Progenitor cell of endocrine pancreas (in vitro differentiated cells): Measurements from ENCODE around the gene PPP3R1. TPM values are rescaled to one million over a fixed set of nuclear protein-coding genes. Genes with fewer than 3 reads are reported as not detected.
"Not testable (repeated sequence)": the region's sequence is repeated elsewhere in the genome, so short reads cannot be mapped to it uniquely, and the experiment has no call there.

Experiments
- DNase-seq: peaks from one replicate; pipeline ENCODE4 v3.0.0; 2021; ENCODE audit warnings: low spot score; ENCODE audit not compliant: unreplicated experiment
- H3K27ac Mint-ChIP-seq: 2 replicates; pipeline ENCODE4 v1.8.0; 2021; ENCODE audit warnings: mild to moderate bottlenecking, moderate library complexity, mixed read lengths
- H3K27me3 Mint-ChIP-seq: 2 replicates; pipeline ENCODE4 v1.8.0; 2021; ENCODE audit warnings: mixed read lengths
- H3K36me3 Mint-ChIP-seq: 2 replicates; pipeline ENCODE4 v1.8.0; 2022; ENCODE audit warnings: mixed read lengths; ENCODE audit not compliant: insufficient read depth
- H3K4me1 Mint-ChIP-seq: 2 replicates; pipeline ENCODE4 v1.8.0; 2021; ENCODE audit warnings: low read depth, mixed read lengths
- H3K4me3 Mint-ChIP-seq: 2 replicates; pipeline ENCODE4 v1.8.0; 2021; ENCODE audit warnings: low read depth, mild to moderate bottlenecking, moderate library complexity, mixed read lengths
- H3K9me3 Mint-ChIP-seq: 2 replicates; pipeline ENCODE4 v1.8.0; 2021; ENCODE audit warnings: low read depth, mixed read lengths
- total RNA-seq: library from RNA; stranded (reverse); gene quantifications from 2 replicates; pipeline ENCODE4 v1.2.1, GENCODE V29; 2021
- TF ChIP-seq, protein P1 (sequence below): fragments of 200-600 bp; sonication (generic); IDR thresholded peaks from one replicate; pipeline ENCODE4 v1.5.0; 2021; ENCODE audit warnings: antibody characterized with exemption, mild to moderate bottlenecking; ENCODE audit not compliant: unreplicated experiment

PPP3R1 gene
- total RNA-seq, 1 donor from 2014 or later, result 48.5 TPM

DNA sequence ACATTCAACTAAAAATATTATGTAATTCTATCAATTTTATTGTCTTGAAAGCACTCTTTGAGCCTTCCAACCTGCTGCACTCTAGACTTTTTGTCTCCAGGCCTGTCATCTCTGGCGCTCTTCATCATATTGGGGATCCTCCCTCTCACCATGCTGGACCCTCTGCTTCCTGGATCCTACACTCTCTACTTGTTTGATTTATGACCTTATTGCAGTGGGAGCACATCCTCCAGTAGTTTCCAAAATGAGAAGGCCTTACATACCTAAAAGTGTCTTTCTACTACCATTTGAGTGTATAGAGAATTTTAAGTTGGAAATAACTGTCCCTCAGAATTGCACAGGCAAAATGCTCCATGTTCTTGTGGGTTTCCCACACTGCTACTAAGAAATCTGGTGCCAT, 69.4 kb downstream of the PPP3R1 start:
- DNase-seq, result no peak
- Mint-ChIP-seq H3K27ac (no peak overlapping the region), H3K27me3 (no peaks in the 10 kb centered on the region), H3K36me3 (peaks cover 10% of the 10 kb centered on the region), H3K4me3 (no peak overlapping the region), H3K9me3 (no peaks in the 10 kb centered on the region), H3K4me1 (peaks cover 8% of the 10 kb centered on the region)
- TF ChIP-seq, protein P1, sequence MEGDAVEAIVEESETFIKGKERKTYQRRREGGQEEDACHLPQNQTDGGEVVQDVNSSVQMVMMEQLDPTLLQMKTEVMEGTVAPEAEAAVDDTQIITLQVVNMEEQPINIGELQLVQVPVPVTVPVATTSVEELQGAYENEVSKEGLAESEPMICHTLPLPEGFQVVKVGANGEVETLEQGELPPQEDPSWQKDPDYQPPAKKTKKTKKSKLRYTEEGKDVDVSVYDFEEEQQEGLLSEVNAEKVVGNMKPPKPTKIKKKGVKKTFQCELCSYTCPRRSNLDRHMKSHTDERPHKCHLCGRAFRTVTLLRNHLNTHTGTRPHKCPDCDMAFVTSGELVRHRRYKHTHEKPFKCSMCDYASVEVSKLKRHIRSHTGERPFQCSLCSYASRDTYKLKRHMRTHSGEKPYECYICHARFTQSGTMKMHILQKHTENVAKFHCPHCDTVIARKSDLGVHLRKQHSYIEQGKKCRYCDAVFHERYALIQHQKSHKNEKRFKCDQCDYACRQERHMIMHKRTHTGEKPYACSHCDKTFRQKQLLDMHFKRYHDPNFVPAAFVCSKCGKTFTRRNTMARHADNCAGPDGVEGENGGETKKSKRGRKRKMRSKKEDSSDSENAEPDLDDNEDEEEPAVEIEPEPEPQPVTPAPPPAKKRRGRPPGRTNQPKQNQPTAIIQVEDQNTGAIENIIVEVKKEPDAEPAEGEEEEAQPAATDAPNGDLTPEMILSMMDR, result no peak

DNA sequence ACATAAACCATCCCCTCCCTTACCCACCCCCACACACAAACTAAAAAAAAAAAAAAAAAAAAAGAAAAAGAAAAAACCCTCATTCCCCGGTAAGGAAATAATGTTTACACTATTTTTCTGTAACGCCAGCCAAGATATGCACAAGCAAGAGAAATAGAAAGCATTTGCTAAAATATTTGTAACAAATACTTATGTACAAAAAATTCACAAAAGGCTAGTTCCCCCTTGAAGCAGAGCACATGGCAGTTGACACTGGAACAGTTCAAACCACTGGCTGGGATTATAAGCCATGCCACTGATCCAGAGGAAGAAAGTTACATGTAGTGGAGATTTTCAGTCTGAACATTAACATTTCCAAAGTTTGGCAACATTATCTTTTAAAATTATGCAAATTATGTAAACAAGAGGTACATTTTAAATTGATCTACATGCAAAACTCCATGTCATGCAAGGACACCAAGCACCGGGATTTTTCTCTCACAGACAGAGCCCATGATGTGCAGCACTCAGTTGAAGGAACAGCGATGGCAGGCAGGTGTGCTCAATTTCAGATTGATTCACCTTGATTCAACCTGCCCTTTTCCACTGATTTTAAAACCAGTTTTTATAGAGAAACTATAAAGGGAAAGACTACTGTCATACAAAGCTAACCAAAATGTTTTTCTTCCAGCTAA, 73.2 kb downstream of the PPP3R1 start:
- TF ChIP-seq, protein P1, result no peak
- no peak overlapping the region for H3K27ac Mint-ChIP-seq
- peaks cover 9% of the 10 kb centered on the region for H3K36me3 Mint-ChIP-seq
- no peak for DNase-seq
- no peaks in the 10 kb centered on the region for H3K9me3 Mint-ChIP-seq
- H3K27me3 Mint-ChIP-seq, result no peaks in the 10 kb centered on the region
- no peak overlapping the region for H3K4me3 Mint-ChIP-seq
- H3K4me1 Mint-ChIP-seq, result no peaks in the 10 kb centered on the region

DNA sequence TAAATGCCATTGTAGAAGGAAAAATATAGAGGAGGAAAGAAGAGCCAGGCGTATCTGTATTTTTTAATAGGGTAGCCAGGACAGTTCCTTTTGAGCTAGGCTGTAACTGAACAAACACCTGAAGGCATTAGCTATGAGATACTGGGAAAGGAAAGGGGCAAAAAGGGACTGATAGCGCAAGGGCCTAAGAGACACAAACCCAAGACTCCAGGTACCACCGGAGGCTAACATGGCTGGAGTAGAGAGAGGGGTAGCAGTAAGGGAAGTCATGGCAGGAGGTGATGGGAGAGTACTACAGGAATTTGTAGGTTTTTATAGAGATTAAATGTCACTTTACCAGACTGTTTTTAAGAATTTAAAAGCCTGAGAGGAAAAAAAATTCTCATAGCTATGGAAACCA, 73.9 kb downstream of the PPP3R1 start:
- Mint-ChIP-seq H3K36me3 (peaks cover 11% of the 10 kb centered on the region), H3K27ac (no peak overlapping the region), H3K4me1 (no peaks in the 10 kb centered on the region), H3K9me3 (no peaks in the 10 kb centered on the region), H3K27me3 (no peaks in the 10 kb centered on the region), H3K4me3 (no peak overlapping the region)
- DNase-seq, result no peak
- TF ChIP-seq, protein P1, result no peak

DNA sequence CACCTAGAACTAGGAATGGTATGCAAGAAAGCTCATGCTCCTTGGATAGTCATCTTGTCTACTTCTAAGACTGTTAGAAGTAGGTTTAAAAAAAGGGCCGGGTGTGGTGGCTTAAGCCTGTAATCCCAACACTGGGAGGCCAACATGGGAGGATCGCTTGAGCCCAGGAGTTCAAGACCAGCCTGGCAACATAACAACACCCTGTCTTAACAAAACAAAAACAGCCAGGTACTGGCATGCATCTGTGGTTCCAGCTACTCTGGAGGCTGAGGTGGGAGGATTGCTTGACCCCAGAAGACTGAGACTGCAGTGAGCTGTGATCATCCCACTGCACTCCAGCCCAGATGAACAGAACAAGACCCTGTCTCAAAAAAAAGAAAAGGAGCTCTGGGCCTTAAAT, 74.8 kb downstream of the PPP3R1 start:
- H3K9me3 Mint-ChIP-seq, result no peaks in the 10 kb centered on the region
- TF ChIP-seq, protein P1, result no peak
- H3K27ac Mint-ChIP-seq, result no peak overlapping the region
- no peaks in the 10 kb centered on the region for H3K27me3 Mint-ChIP-seq
- H3K4me1 Mint-ChIP-seq, result no peaks in the 10 kb centered on the region
- no peak for DNase-seq
- H3K4me3 Mint-ChIP-seq, result no peak overlapping the region
- H3K36me3 Mint-ChIP-seq, result peaks cover 10% of the 10 kb centered on the region

DNA sequence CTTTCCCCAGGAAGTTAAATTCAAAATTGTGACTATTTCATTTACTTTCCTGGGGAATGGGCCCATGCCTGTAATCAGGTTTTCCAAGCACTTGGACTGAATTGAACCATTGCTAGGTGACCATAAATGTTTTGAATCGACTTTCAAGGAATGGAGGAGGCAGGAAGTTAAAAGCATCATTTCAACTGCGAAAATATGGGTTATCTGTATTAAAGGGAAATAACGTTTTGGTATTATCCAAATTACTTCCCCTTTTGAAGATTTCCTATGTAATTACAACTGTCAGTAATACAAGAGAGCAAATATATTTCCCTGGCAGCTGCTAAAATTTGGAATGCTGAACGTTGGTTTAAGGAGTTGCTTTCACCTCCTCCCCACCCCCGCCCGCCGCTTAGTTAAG, 75.7 kb downstream of the PPP3R1 start:
- Mint-ChIP-seq H3K36me3 (peaks cover 8% of the 10 kb centered on the region), H3K4me3 (no peak overlapping the region), H3K27me3 (no peaks in the 10 kb centered on the region), H3K4me1 (no peaks in the 10 kb centered on the region), H3K27ac (no peak overlapping the region), H3K9me3 (no peaks in the 10 kb centered on the region)
- no peak for DNase-seq
- TF ChIP-seq, protein P1, result no peak

DNA sequence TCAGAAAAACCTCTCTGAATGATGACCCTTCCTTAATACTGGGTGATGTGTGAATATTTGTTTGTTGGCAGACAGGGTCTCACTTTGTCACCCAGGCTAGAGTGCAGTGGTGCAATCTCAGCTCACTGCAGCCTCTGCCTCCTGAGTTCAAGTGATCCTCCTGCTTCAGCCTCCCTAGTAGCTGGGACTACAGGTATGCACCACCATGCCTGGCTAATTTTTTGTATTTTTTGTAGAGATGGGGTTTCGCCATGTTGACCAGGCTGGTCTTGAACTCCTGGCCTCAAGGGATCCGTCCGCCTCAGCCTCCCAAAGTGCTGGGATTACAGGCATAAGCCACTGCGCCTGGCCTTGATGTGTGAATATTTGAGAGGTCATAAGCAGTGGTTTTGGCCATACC, 77.1 kb downstream of the PPP3R1 start:
- H3K27ac Mint-ChIP-seq, H3K4me1 Mint-ChIP-seq, H3K36me3 Mint-ChIP-seq, DNase-seq, H3K9me3 Mint-ChIP-seq, H3K4me3 Mint-ChIP-seq, H3K27me3 Mint-ChIP-seq: not testable (repeated sequence)
